T-cell (primary cell): Measurements from ENCODE around the gene CAPZA2. TPM values are rescaled to one million over a fixed set of nuclear protein-coding genes. Genes with fewer than 3 reads are reported as not detected.
A peak's percentile ranks its signal among the peaks of the same experiment; 100 is the strongest.

Source experiments
- ATAC-seq, 4 experiments: fragments of 200-7000 bp in 3 of 4; fragments of 150-1000 bp in 1 of 4; cut with Tn5 transposase; replicated peaks in 1 of 4; 1 replicate in 3 of 4; 2 replicates in 1 of 4; pipeline ENCODE4 v1.10.0; 2021; ENCODE audit warnings: moderate library complexity in 3 of 4, mild to moderate bottlenecking in 2 of 4, moderate number of reproducible peaks in 1 of 4
- CTCF ChIA-PET, 2 donors: fragments of 300-600 bp; sonication (Branson Sonifier 250); formaldehyde crosslinking; loops; one replicate each; lab custom pipeline; 2022; ENCODE audit warnings: antibody characterized with exemption in 2 of 2; lab: Charles Lee
- POLR2A ChIA-PET, 2 donors: fragments of 300-600 bp; sonication (Branson Sonifier 250); formaldehyde crosslinking; loops; one replicate each; lab custom pipeline; 2022; ENCODE audit warnings: antibody characterized with exemption in 2 of 2; lab: Charles Lee
- DNase-seq, 35 experiments: peaks; one replicate each; pipeline versions ENCODE4 v3.0.0 to v3.0.0-alpha.2; 2013 to 2023
- H3K27ac ChIP-seq: one replicate; pipeline ENCODE4 v1.5.1; 2013; ENCODE audit warnings: low read length
- H3K27me3 ChIP-seq, 2 experiments: replicated peaks in 1 of 2; 1 replicate in 1 of 2; 2 replicates in 1 of 2; pipeline versions ENCODE4 v1.6.1 to v1.7.0; 2013; ENCODE audit warnings: low read length in 1 of 2, mixed read lengths in 1 of 2; ENCODE audit not compliant: control insufficient read depth in 2 of 2, insufficient read depth in 2 of 2; ENCODE audit errors: extremely low read depth in 1 of 2
- H3K36me3 ChIP-seq, 2 donors: 1 replicate in 1 of 2; 2 replicates in 1 of 2; pipeline versions ENCODE4 v1.6.1 to v1.7.0; 2013; ENCODE audit warnings: low read length in 1 of 2; ENCODE audit not compliant: control insufficient read depth in 2 of 2, insufficient read depth in 1 of 2; ENCODE audit errors: extremely low read depth in 1 of 2
- H3K4me1 ChIP-seq, 2 experiments: 1 replicate in 1 of 2; 2 replicates in 1 of 2; pipeline versions ENCODE4 v1.6.1 to v1.7.0; 2013; ENCODE audit warnings: low read length in 2 of 2, mixed read lengths in 1 of 2; ENCODE audit not compliant: insufficient read depth in 2 of 2, control insufficient read depth in 1 of 2; ENCODE audit errors: extremely low read depth in 1 of 2
- H3K4me3 ChIP-seq, 2 donors: 1 replicate in 1 of 2; 2 replicates in 1 of 2; pipeline versions ENCODE4 v1.5.1 to v1.7.0; 2013; ENCODE audit warnings: mild to moderate bottlenecking in 2 of 2, low read length in 1 of 2, moderate library complexity in 1 of 2; ENCODE audit not compliant: control insufficient read depth in 1 of 2; ENCODE audit errors: extremely low read depth in 1 of 2
- H3K9me3 ChIP-seq: 2 replicates; pipeline ENCODE4 v1.7.0; 2013
- H3K27ac Mint-ChIP-seq, 2 donors: one replicate each; pipeline ENCODE4 v1.8.0; 2020 to 2021; ENCODE audit warnings: mild to moderate bottlenecking in 2 of 2, mixed read lengths in 2 of 2
- H3K27me3 Mint-ChIP-seq, 2 donors: one replicate each; pipeline ENCODE4 v1.8.0; 2021 to 2022; ENCODE audit warnings: mixed read lengths in 2 of 2
- H3K36me3 Mint-ChIP-seq: one replicate; pipeline ENCODE4 v1.8.0; 2021; ENCODE audit warnings: mixed read lengths
- H3K4me1 Mint-ChIP-seq, 3 donors: one replicate each; pipeline ENCODE4 v1.8.0; 2020 to 2022; ENCODE audit warnings: mixed read lengths in 3 of 3, mild to moderate bottlenecking in 1 of 3
- H3K4me3 Mint-ChIP-seq, 3 donors: one replicate each; pipeline ENCODE4 v1.8.0; 2020 to 2022; ENCODE audit warnings: mild to moderate bottlenecking in 3 of 3, mixed read lengths in 3 of 3, moderate library complexity in 3 of 3
- H3K9me3 Mint-ChIP-seq, 3 donors: one replicate each; pipeline ENCODE4 v1.8.0; 2020 to 2022; ENCODE audit warnings: mixed read lengths in 3 of 3
- WGBS: methylation state at CpG from one replicate; pipeline ENCODE4 v1.1.5; 2013; ENCODE audit warnings: missing lambda C conversion rate; ENCODE audit not compliant: insufficient coverage; 5-methylcytosine and 5-hydroxymethylcytosine counted together
- total RNA-seq, 35 experiments: library from RNA in 6 of 35; stranded (reverse) in 6 of 35; fragments of 120-200 nt in 1 of 35; gene quantifications; one replicate each; pipeline versions ENCODE4 v1.2.1 to v1.2.4 and lab custom pipeline; 2013 to 2026

CAPZA2 gene
- total RNA-seq, 5 donors from 2014 or later (not counting 1 experiment from before 2014, with no cell fraction given), result 93.3 to 111 (median 95.6) TPM

GRCh38 chr7:116876664-116877442 is 14.5 kb downstream of the CAPZA2 start:
- ChIA-PET CTCF (no interaction called here), POLR2A (no interaction called here)
- DNase-seq, result no peak
- H3K36me3 Mint-ChIP-seq, result peaks cover 10% of the 10 kb centered on the region
- H3K4me1 Mint-ChIP-seq, result peaks cover 36 to 54% (median 50%) of the 10 kb centered on the region in 3 donors
- Histone ChIP-seq H3K4me3 (no peak overlapping the region), H3K27me3 (no peaks in the 10 kb centered on the region), H3K36me3 (peaks cover 0 to 3% of the 10 kb centered on the region in 2 donors), H3K27ac (no peak overlapping the region), H3K9me3 (no peaks in the 10 kb centered on the region), H3K4me1 (peaks cover 7 to 20% of the 10 kb centered on the region in 2 experiments)
- no peaks in the 10 kb centered on the region for H3K27me3 Mint-ChIP-seq
- ATAC-seq, result no peak
- 98% methylated on average over 6 of the region's 8 CpGs for WGBS
- H3K4me3 Mint-ChIP-seq, result no peak overlapping the region
- no peak overlapping the region for H3K27ac Mint-ChIP-seq
- H3K9me3 Mint-ChIP-seq, result no peaks in the 10 kb centered on the region

GRCh38 chr7:116877443-116878217 is 15.2 kb downstream of the CAPZA2 start:
- peaks cover 7 to 14% of the 10 kb centered on the region in 2 experiments for H3K4me1 ChIP-seq
- H3K27ac Mint-ChIP-seq, result no peak overlapping the region
- POLR2A ChIA-PET, result no interaction called here
- WGBS, result 100% methylated on average over 3 of the region's 3 CpGs
- H3K27me3 ChIP-seq, result no peaks in the 10 kb centered on the region
- peaks cover 0 to 3% of the 10 kb centered on the region in 2 donors for H3K36me3 ChIP-seq
- ATAC-seq, result no peak
- H3K27ac ChIP-seq, result no peak overlapping the region
- H3K9me3 ChIP-seq, result no peaks in the 10 kb centered on the region
- peaks cover 11% of the 10 kb centered on the region for H3K36me3 Mint-ChIP-seq
- H3K9me3 Mint-ChIP-seq, result no peaks in the 10 kb centered on the region
- H3K27me3 Mint-ChIP-seq, result no peaks in the 10 kb centered on the region
- H3K4me1 Mint-ChIP-seq, result peaks cover 35 to 50% (median 44%) of the 10 kb centered on the region in 3 donors
- no peak overlapping the region for H3K4me3 Mint-ChIP-seq
- no peak for DNase-seq
- CTCF ChIA-PET, result no interaction called here
- no peak overlapping the region for H3K4me3 ChIP-seq

- H3K36me3 Mint-ChIP-seq, result peaks cover 43% of the 10 kb centered on the region
- POLR2A ChIA-PET, result no interaction called here
These were observed 22.3 kb downstream of the CAPZA2 start for GRCh38 chr7:116884691-116885090.

GRCh38 chr7:116885724-116886123 is 23.3 kb downstream of the CAPZA2 start:
- Histone ChIP-seq H3K4me3 (no peak overlapping the region), H3K9me3 (no peaks in the 10 kb centered on the region), H3K36me3 (peaks cover 0 to 20% of the 10 kb centered on the region in 2 donors), H3K4me1 (peaks cover 0 to 7% of the 10 kb centered on the region in 2 experiments), H3K27me3 (no peaks in the 10 kb centered on the region), H3K27ac (no peak overlapping the region)
- DNase-seq (no peak), ATAC-seq (no peak)
- ChIA-PET POLR2A (no interaction called here), CTCF (interaction anchor here in 1 of 2 donors (0.6 kb wide), 1 partner anchor 47 kb away, joined by 4 read pairs; no protein-coding TSS in a partner anchor)
- no peak overlapping the region for H3K4me3 Mint-ChIP-seq
- peaks cover 47% of the 10 kb centered on the region for H3K36me3 Mint-ChIP-seq
- peaks cover 0 to 9% (median 4%) of the 10 kb centered on the region in 3 donors for H3K9me3 Mint-ChIP-seq
- H3K4me1 Mint-ChIP-seq, result peaks cover 41 to 43% (median 42%) of the 10 kb centered on the region in 3 donors
- WGBS, result no CpG with 5 or more reads among the region's 2 CpGs
- H3K27ac Mint-ChIP-seq, result peak overlapping the region in 1 of 2 donors; percentile 1
- H3K27me3 Mint-ChIP-seq, result no peaks in the 10 kb centered on the region

More at GRCh38 chr7:116884691-116885090, 22.3 kb downstream of the CAPZA2 start:
- H3K9me3 ChIP-seq, result no peaks in the 10 kb centered on the region
- H3K4me1 Mint-ChIP-seq, result peaks cover 43 to 44% (median 44%) of the 10 kb centered on the region in 3 donors
- H3K27me3 Mint-ChIP-seq, result no peaks in the 10 kb centered on the region
- no peak for DNase-seq
- CTCF ChIA-PET, result no interaction called here
- H3K36me3 ChIP-seq, result peaks cover 0 to 16% of the 10 kb centered on the region in 2 donors
- no peaks in the 10 kb centered on the region for H3K27me3 ChIP-seq
- H3K4me3 ChIP-seq, result no peak overlapping the region
- peaks cover 0 to 9% (median 4%) of the 10 kb centered on the region in 3 donors for H3K9me3 Mint-ChIP-seq
- peaks cover 0 to 7% of the 10 kb centered on the region in 2 experiments for H3K4me1 ChIP-seq
- no peak overlapping the region for H3K27ac Mint-ChIP-seq
- H3K27ac ChIP-seq, result no peak overlapping the region
- H3K4me3 Mint-ChIP-seq, result no peak overlapping the region
- no CpG with 5 or more reads among the region's 3 CpGs for WGBS
- no peak for ATAC-seq

- no peak for DNase-seq
- Mint-ChIP-seq H3K27me3 (no peaks in the 10 kb centered on the region), H3K4me1 (peaks cover 36 to 38% (median 38%) of the 10 kb centered on the region in 3 donors), H3K9me3 (peaks cover 0 to 9% (median 4%) of the 10 kb centered on the region in 3 donors), H3K27ac (peak overlapping the region in 1 of 2 donors; percentile 75), H3K4me3 (no peak overlapping the region), H3K36me3 (peaks cover 47% of the 10 kb centered on the region)
- Histone ChIP-seq H3K27me3 (no peaks in the 10 kb centered on the region), H3K36me3 (peaks cover 0 to 25% of the 10 kb centered on the region in 2 donors), H3K4me3 (no peak overlapping the region), H3K4me1 (peaks cover 0 to 7% of the 10 kb centered on the region in 2 experiments), H3K9me3 (no peaks in the 10 kb centered on the region), H3K27ac (no peak overlapping the region)
- ATAC-seq, result no peak
- CTCF ChIA-PET, result interaction anchor here in 1 of 2 donors (0.6 kb wide), 1 partner anchor 46 kb away, joined by 4 read pairs; no protein-coding TSS in a partner anchor
- POLR2A ChIA-PET, result interaction anchor here in 1 of 2 donors (0.6 kb wide), 1 partner anchor 905 kb away, joined by 3 read pairs; no protein-coding TSS in a partner anchor
These were observed 24.3 kb downstream of the CAPZA2 start for GRCh38 chr7:116886543-116887156.

- peaks cover 0 to 7% of the 10 kb centered on the region in 2 experiments for H3K4me1 ChIP-seq
- no peaks in the 10 kb centered on the region for H3K27me3 Mint-ChIP-seq
- DNase-seq (no peak), ATAC-seq (no peak)
- peaks cover 0 to 9% (median 2%) of the 10 kb centered on the region in 3 donors for H3K9me3 Mint-ChIP-seq
- CTCF ChIA-PET, result no interaction called here
- POLR2A ChIA-PET, result no interaction called here
- H3K36me3 Mint-ChIP-seq, result peaks cover 59% of the 10 kb centered on the region
- H3K27ac Mint-ChIP-seq, result no peak overlapping the region
- peaks cover 0 to 32% of the 10 kb centered on the region in 2 donors for H3K36me3 ChIP-seq
- no CpG with 5 or more reads among the region's 3 CpGs for WGBS
- no peak overlapping the region for H3K27ac ChIP-seq
- peaks cover 30 to 40% (median 39%) of the 10 kb centered on the region in 3 donors for H3K4me1 Mint-ChIP-seq
- no peaks in the 10 kb centered on the region for H3K9me3 ChIP-seq
- H3K27me3 ChIP-seq, result no peaks in the 10 kb centered on the region
- H3K4me3 ChIP-seq, result no peak overlapping the region
- no peak overlapping the region for H3K4me3 Mint-ChIP-seq
These were observed 26.5 kb downstream of the CAPZA2 start for GRCh38 chr7:116888895-116889294.
